C1 segment of cervical spinal cord (tissue), 14 donors: Measurements from ENCODE around the gene NUMBL.
"Not testable (repeated sequence)": the region's sequence is repeated elsewhere in the genome, so short reads cannot be mapped to it uniquely, and the experiment has no call there.

ENCODE experiments used
- DNase-seq, 14 donors: peaks; one replicate each; lab custom pipeline; 2025; lab: John Stamatoyannopoulos, UW

Gene NUMBL

DNA sequence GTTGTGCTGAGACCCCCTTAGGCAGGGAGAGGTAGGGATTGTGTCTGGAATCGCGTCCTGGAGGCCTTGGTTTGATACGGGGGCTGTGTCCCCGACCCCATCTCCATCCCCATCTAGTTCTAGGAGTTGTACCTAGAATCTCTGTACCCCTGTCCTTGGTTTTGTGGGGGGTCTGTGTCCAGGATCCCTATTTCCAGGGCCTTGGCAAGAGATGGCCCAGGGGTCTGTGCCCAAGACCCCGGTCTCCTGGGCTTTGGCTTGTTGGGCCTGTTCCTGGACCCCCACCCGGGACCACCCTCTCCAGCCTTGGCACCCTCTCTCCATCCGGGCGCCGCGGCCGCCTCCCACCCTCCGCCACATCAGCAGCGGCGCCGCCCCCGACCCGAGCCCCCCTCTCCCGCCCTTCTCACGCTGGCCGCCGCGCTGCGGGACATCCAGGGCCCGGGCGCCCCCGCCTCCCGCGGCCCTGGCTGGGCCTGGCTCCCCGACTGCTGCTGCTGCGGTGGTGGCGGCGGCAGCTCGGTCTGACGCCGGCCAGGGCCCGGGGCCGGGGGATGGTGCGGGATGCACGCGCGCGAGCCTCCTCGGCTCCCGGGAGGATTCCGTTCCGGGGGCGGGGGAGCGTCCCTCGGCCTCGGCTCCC lies at the start of gene NUMBL:
NUMBL (minus strand) TSS at position 602 of the 643 bp plus-strand sequence; CDS start at position 434, 168 bp downstream.
- DNase-seq = peak in 1 of 14 donors; percentile 54

- peak in 1 of 14 donors; percentile 41 for DNase-seq
Measured at GRCh38 chr19:40739030-40739839, 48.8 kb upstream of the NUMBL start.

- DNase-seq = no peak
Measured at GRCh38 chr19:40737102-40737644, 46.7 kb upstream of the NUMBL start.

DNA sequence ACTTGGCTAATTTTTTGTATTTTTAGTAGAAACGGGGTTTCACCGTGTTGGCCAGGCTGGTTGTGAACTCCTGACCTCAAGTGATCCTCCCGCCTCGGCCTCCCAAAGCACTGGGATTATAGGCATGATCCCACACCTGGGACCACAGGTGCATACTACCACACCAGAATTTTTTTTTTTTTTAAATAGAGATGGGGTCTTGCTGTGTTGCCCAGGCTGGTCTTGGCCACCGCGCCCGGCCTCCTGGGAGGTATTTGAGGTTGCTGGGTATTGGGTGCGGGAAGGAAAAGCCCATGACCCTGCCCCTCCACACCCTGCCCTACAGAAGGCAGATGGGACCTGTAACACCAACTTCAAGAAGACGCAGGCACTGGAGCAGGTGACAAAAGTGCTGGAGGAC lies 46.2 kb upstream of the NUMBL start:
- DNase-seq = no peak

GRCh38 chr19:40735013-40735771 lies 44.7 kb upstream of the NUMBL start:
- no peak for DNase-seq

GRCh38 chr19:40733149-40733548 lies 42.7 kb upstream of the NUMBL start:
- no peak for DNase-seq

- not testable (repeated sequence) for DNase-seq
Measured at GRCh38 chr19:40732304-40732703, 41.9 kb upstream of the NUMBL start.

- DNase-seq = not testable (repeated sequence)
Measured at GRCh38 chr19:40730065-40730464, 39.6 kb upstream of the NUMBL start.

GRCh38 chr19:40726279-40726678 lies 35.8 kb upstream of the NUMBL start:
- no peak for DNase-seq

DNA sequence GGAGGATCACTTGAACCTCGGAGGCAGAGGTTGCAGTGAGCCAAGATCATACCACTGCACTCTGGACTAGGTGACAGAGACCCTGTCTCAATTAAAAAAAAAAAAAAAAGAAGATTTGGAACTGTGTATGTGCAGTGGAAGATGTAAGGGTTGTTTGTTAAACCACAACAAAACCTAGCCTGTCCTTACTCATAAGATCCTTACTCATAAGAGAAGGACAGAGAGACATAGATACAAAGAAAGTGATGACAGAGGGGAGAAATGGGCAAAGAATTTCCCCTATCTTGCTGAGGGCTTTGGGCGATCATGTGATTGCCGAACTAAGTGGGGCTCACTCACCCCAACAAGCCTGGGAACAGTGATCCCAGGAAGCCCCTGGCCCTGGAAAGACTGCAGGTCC lies 34.4 kb upstream of the NUMBL start:
- no peak for DNase-seq

DNA sequence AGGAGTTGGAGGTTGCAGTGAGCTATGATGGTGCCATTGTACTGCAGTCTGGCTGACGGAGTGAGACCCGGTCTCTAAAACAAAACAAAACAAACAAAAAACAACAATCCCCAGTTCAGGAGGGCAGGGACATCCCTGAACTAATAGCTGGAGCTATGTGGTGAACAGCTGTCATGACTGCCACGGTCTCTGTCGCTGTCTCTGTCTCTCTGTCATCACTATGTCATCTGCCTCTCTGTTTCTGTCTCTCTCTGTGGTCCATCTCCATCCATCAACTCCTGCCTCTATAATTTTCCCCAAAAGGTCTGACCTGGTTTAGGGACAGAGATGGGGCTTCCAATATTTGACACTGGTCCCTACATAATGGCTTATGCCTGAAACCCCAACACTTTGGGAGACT lies 33.9 kb upstream of the NUMBL start:
- DNase-seq = no peak

DNA sequence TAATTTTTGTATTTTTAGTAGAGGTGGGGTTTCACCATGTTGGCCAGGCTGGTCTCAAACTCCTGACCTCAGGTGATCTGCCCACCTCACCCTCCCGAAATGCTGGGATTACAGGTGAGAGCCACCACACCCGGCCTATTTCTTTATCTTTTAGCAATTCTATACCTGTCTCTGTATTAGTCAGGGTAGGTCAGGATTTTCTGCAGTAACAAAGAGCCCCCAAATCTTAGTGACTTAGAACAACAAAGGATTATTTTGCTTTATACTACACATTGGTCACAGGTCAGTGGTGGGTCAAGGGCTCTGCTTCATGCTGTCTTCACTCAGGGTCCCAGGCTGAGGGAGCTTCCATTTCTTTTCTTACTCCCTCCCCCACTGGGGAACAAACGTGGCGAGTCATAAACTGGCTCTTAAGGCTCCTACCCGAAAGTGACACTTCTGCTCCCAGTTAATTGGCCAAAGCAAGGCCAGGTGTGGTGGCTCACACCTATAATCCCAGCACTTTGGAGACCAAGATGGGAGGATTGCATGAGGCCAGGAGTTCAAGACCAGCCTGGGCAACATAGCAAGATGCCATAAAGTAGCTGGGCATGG lies 33.3 kb upstream of the NUMBL start:
- DNase-seq = no peak

DNA sequence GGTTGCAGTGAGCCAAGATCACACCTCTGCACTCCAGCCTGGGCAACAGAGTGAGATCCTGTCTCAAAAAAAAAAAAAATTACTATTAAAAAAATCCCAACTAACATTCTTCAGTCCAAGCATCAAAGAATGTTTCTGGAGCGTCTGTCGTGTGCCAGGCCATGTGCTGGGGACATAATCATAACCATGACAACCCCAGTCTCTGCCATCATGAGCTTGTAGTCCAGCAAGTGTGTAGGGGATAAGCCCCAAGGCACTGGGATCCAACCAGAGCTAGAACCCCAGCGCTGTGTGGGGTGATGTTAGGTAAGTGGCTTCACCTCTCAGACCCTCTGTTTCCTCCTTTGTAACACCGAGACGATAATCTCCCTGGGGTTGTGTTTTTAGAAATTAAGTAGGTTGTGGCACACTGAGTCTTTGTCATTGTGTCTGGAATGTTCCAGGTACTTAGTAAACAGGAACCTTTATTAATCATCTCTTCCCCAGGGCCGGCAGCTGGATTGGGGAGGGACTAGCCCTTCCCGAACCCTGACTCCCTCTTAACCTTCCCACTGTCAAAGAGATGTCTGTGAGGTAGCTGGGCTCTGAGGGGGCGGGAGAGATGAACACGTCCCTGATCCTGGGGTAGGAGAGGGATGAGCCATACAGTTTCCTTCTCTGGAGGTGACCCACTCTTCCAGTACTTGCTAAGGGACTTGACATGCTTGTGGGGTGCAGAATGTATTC lies 31.6 kb upstream of the NUMBL start:
- DNase-seq = no peak

GRCh38 chr19:40721140-40721486 lies 30.7 kb upstream of the NUMBL start:
- no peak for DNase-seq

GRCh38 chr19:40719414-40719894 lies 29.0 kb upstream of the NUMBL start:
- no peak for DNase-seq

GRCh38 chr19:40718774-40719391 lies 28.4 kb upstream of the NUMBL start:
- peak in 8 of 14 donors; percentile 5 to 45 (median 22) for DNase-seq

- DNase-seq = no peak
Measured at GRCh38 chr19:40717880-40718773, 27.7 kb upstream of the NUMBL start.

- peak in 4 of 14 donors; percentile 45 to 63 (median 56) for DNase-seq
Measured at GRCh38 chr19:40717325-40717879, 27.0 kb upstream of the NUMBL start.
